OCI-LY1 (cell line): ENCODE data around the gene AMZ1.
"Not testable (repeated sequence)": the region's sequence is repeated elsewhere in the genome, so short reads cannot be mapped to it uniquely, and the experiment has no call there.

ENCODE experiments used
- EZH2 ChIP-seq: fragments of 200-600 bp; sonication (generic), shearing (Covaris generic); IDR thresholded peaks from 2 replicates; pipeline ENCODE4 v1.8.0; 2017; ENCODE audit warnings: borderline replicate concordance, mixed run types, mild to moderate bottlenecking, antibody characterized with exemption, low read length, moderate library complexity, mixed read lengths
- TF ChIP-seq, protein P1 (sequence below): fragments of 200-600 bp; sonication (generic), shearing (Covaris generic); IDR thresholded peaks from 2 replicates; pipeline ENCODE4 v1.5.1; 2017; ENCODE audit warnings: mild to moderate bottlenecking, antibody characterized with exemption, low read length, moderate library complexity, mixed read lengths

DNA sequence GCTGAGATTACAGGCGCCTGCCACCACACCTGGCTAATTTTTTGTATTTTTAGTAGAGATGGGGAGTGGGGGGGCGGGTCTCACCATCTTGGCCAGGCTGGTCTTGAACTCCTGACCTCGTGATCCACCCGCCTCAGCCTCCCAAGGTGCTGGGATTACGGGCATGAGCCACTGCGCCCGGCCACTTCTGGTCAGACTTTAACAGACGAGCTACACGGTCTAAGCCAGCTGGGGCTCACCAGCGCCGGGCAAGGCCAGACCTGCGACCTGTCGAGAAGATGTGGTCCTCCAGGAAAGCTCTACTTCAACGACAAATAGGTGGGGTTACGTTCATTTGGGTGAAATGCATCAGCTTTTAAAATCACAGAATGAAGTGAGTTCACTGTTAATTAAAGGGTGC lies 36.0 kb downstream of the AMZ1 start:
- TF ChIP-seq EZH2: not testable (repeated sequence)
- TF ChIP-seq, protein P1, sequence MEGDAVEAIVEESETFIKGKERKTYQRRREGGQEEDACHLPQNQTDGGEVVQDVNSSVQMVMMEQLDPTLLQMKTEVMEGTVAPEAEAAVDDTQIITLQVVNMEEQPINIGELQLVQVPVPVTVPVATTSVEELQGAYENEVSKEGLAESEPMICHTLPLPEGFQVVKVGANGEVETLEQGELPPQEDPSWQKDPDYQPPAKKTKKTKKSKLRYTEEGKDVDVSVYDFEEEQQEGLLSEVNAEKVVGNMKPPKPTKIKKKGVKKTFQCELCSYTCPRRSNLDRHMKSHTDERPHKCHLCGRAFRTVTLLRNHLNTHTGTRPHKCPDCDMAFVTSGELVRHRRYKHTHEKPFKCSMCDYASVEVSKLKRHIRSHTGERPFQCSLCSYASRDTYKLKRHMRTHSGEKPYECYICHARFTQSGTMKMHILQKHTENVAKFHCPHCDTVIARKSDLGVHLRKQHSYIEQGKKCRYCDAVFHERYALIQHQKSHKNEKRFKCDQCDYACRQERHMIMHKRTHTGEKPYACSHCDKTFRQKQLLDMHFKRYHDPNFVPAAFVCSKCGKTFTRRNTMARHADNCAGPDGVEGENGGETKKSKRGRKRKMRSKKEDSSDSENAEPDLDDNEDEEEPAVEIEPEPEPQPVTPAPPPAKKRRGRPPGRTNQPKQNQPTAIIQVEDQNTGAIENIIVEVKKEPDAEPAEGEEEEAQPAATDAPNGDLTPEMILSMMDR: not testable (repeated sequence)
